ENCODE results near the gene DENND1A. TPM values are rescaled to one million over a fixed set of nuclear protein-coding genes. Genes with fewer than 3 reads are reported as not detected.

Gene DENND1A
- total and polyA plus RNA-seq, 2 of the 13 experiments (the other 11 are each of a cell fraction or from before 2014, with no cell fraction given) = 14.8 to 30.1 TPM

DNA sequence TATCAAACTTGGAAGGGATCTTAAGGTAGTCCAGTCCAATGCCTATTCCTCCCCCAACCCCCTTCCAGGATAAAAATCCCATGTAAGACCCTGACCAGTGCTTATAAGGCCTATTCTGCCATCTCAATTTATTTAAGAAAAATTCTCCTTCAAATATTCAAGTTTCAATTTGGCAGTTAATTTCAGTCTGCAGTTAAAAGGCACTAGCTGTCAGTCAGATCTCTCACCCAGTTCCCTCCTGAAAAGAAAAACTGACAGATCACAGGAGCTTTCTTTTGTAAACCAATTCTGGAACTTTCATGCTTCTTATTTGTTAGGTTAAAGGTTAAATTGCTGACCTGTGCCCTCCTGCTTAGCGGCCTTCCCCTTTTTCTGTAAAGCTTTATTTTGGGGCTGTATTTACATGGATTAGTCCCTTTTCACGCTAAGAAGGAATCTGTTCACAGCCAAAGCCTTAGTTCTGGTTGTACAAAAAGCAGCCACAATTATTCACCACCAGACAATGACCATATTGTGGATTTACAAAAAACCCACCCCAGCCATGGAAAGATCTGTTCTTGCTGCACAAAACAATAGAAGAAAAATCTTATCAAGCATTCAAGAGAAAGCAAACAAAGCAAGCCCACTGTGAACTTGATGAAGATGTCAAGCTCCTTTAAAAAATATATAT is 68.7 kb downstream of the DENND1A start (continued):
- TF ChIP-seq ZNF484 (CRISPR knock-in tag; IDR thresholded peaks at IDR 0.05; ENCODE audit: borderline replicate concordance, low read depth) (no peak), FOXA3 (CRISPR knock-in tag; IDR thresholded peaks at IDR 0.05) (no peak), YEATS2 (CRISPR knock-in tag; IDR thresholded peaks at IDR 0.05; ENCODE audit: borderline replicate concordance) (no peak), FOXK2 (IDR thresholded peaks at IDR 0.05) (no peak), ARID4A (CRISPR knock-in tag; IDR thresholded peaks at IDR 0.05; ENCODE audit: borderline replicate concordance) (no peak), EP300 (IDR thresholded peaks at IDR 0.05; ENCODE audit: low read depth in 2 of 2, low read length in 2 of 2) (peak in 1 of 2 experiments; percentile 44; a peak in 1 of 4 replicates), EP300 (CRISPR knock-in tag; IDR thresholded peaks at IDR 0.05; ENCODE audit: borderline replicate concordance) (no peak), ZFP36 (IDR thresholded peaks at IDR 0.05; ENCODE audit: borderline replicate concordance, low read depth, low read length, partially characterized antibody) (no peak), SOX5 (CRISPR knock-in tag; IDR thresholded peaks at IDR 0.05; ENCODE audit: borderline replicate concordance) (peak; percentile 39), GTF3A (CRISPR knock-in tag; conservative IDR thresholded peaks at IDR 0.05) (no peak)
- TF ChIP-seq, protein P1, sequence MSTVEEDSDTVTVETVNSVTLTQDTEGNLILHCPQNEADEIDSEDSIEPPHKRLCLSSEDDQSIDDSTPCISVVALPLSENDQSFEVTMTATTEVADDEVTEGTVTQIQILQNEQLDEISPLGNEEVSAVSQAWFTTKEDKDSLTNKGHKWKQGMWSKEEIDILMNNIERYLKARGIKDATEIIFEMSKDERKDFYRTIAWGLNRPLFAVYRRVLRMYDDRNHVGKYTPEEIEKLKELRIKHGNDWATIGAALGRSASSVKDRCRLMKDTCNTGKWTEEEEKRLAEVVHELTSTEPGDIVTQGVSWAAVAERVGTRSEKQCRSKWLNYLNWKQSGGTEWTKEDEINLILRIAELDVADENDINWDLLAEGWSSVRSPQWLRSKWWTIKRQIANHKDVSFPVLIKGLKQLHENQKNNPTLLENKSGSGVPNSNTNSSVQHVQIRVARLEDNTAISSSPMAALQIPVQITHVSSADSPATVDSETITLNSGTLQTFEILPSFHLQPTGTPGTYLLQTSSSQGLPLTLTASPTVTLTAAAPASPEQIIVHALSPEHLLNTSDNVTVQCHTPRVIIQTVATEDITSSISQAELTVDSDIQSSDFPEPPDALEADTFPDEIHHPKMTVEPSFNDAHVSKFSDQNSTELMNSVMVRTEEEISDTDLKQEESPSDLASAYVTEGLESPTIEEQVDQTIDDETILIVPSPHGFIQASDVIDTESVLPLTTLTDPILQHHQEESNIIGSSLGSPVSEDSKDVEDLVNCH (CRISPR knock-in tag; IDR thresholded peaks at IDR 0.05) = no peak
